Hypothalamus (tissue), 51 donors: ENCODE measurements around the gene DIS3.
"Not testable (repeated sequence)": the region's sequence is repeated elsewhere in the genome, so short reads cannot be mapped to it uniquely, and the experiment has no call there.

ENCODE experiments used
- DNase-seq, 51 donors: peaks; one replicate each; lab custom pipeline; 2025; lab: John Stamatoyannopoulos, UW

DIS3 gene

GRCh38 chr13:72754111-72754510 lies 27.6 kb downstream of the DIS3 start:
- no peak for DNase-seq

- no peak for DNase-seq
Measured at GRCh38 chr13:72751220-72751619, 30.5 kb downstream of the DIS3 start.

GRCh38 chr13:72745260-72745659 lies 36.4 kb downstream of the DIS3 start:
- no peak for DNase-seq

GRCh38 chr13:72740015-72740414 lies 41.7 kb downstream of the DIS3 start:
- DNase-seq, result no peak

- no peak for DNase-seq
Measured at GRCh38 chr13:72737033-72737432, 44.7 kb downstream of the DIS3 start.

- DNase-seq, result no peak
Measured at GRCh38 chr13:72728290-72728605, 53.5 kb downstream of the DIS3 start.

GRCh38 chr13:72727417-72728289 lies 54.0 kb downstream of the DIS3 start, which contains the start of the genes BORA and MZT1:
BORA (plus strand) TSS chr13:72727923; CDS start chr13:72728941, 1,018 bp downstream.
MZT1 (minus strand) TSS chr13:72727629; CDS start chr13:72727602, 27 bp downstream.
- peak; percentile 50 to 98 (median 88) for DNase-seq

- DNase-seq, result peak in 20 of 51 donors; percentile 1 to 68 (median 23)
Measured at GRCh38 chr13:72726726-72727416, 54.8 kb downstream of the DIS3 start.

GRCh38 chr13:72726185-72726584 lies 55.5 kb downstream of the DIS3 start:
- not testable (repeated sequence) for DNase-seq

GRCh38 chr13:72716776-72717175 lies 64.9 kb downstream of the DIS3 start:
- no peak for DNase-seq
